Erythroblast (primary cell): Measurements from ENCODE around the gene SRRM2.
"Not testable (repeated sequence)": the region's sequence is repeated elsewhere in the genome, so short reads cannot be mapped to it uniquely, and the experiment has no call there.

Experiments
- DNase-seq, 2 experiments: peaks; one replicate each; lab custom pipeline; 2025; lab: John Stamatoyannopoulos, UW
- GATA1 ChIP-seq: IDR thresholded peaks from 2 replicates; pipeline ENCODE4 v1.6.1; 2011; ENCODE audit warnings: low read depth, mild to moderate bottlenecking, control low read depth, low read length, moderate library complexity
- POLR2A ChIP-seq: IDR thresholded peaks from 2 replicates; pipeline ENCODE4 v1.6.1; 2011; ENCODE audit warnings: mild to moderate bottlenecking, low read length

SRRM2 gene

DNA sequence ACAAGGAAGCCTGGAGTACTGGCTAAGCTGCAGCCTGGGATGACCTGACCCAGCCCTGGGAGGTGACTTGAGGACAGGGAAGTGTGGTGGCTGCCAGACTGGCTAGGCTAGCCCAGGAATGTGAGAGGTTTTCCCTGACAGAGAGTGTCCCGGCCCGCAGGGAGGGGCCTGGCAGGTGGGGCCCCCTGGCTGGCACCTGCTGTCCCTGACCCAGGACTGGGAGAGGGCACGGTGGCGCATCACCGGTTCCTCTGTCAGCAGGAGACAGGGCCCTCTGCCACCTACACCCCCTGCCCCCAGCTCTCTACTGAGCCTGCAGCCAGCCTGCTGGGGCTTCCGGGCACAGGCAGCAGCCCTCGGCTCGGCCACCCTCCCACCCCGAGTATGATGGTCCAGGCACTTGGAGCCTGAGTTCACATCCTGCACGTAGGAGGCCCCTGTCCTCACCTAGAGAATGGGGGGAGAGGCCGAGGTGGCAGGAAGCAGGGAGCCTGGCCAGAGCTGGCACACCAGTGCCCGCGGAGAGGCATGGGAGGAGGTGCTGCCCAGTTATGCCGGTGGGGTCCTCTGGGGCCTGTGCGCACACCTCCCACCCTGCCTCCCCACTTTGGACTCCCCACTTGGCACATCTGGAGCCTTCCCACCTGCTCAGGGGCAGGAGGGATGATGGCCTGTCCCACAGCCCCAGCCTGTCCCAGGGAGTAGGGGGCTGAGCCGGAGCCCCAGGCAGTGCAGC is 32.9 kb upstream of the SRRM2 start:
- no peak for DNase-seq
- TF ChIP-seq GATA1 = no peak
- TF ChIP-seq POLR2A = no peak

DNA sequence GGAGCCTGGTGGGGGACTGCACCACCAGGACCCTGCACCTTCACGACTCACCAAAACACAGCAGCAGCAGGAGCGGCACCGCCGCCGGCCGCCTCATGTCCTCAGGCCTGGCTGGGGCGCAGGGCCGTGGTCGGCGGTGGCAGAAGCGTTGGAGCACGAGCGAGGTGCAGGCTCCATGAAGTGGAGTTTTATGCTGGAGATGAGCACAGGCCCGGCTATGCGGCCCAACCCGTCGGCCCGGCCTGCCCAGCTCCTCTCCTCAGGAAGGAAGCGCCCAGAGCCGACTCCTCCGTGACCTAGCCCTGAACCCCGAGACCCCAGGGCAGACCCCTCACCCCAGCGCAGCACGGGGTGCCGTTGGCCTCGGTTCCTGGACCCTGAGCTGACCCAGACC is 32.4 kb upstream of the SRRM2 start, which contains the start of gene PRSS27:
TSS of gene PRSS27 (minus strand) at position 161 of the 394 bp plus-strand sequence. CDS start at position 97, 64 bp downstream.
- no peak for DNase-seq
- no peak for TF ChIP-seq POLR2A
- TF ChIP-seq GATA1 = no peak

GRCh38 chr16:2720719-2721633 is 31.5 kb upstream of the SRRM2 start:
- no peak for TF ChIP-seq GATA1
- TF ChIP-seq POLR2A = no peak
- peak; percentile 88 to 89 for DNase-seq

GRCh38 chr16:2721634-2722173 is 30.7 kb upstream of the SRRM2 start:
- DNase-seq = not testable (repeated sequence)

DNA sequence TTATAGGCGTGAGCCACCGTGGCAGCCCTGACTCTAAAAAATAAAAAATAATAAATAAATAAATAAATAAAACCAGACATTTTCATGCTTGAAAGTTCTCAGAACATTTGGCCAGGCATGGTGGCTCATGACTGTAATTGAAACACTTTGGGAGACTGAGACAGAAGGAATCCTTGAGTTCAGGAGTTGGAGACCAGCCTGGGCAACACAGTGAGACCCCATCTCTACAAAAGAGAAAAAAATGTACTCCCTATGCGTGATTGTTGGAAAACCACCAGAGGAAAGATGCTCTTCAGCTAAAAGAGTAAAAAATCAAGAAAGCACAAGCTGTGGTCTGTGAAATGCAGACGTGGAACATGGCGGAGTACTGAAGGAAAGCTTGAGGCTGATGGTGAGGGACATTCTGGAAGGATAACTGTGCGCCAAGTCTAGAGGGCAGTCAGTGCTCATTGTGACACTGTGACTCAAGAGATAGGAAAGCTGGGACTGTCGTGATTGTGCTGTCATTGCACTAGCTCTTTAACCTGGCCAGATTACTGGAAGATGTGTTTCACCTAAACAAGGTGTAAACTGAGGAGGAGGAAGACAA is 28.3 kb upstream of the SRRM2 start:
- no peak for DNase-seq
- no peak for TF ChIP-seq GATA1
- no peak for TF ChIP-seq POLR2A

- no peak for TF ChIP-seq POLR2A
- TF ChIP-seq GATA1 = no peak
- DNase-seq = no peak
These were observed 27.6 kb upstream of the SRRM2 start for GRCh38 chr16:2724816-2725348.

DNA sequence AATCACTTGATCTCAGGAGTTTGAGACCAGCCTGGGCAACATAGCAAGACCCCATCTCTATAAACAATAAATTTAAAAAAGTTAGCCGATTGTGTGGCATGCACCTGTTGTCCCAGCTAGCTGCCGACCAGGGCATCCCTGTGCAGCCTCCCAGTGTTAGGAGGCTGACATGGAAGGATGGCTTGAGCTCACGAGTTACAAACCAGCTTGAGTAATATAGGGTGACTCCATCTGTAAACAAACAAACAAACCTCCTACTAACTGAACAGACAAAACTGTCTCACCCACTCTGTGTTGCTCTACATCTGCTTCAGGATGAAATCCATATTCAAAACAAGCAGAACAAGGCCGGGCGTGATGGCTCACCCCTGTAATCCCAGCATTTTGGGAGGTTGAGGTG is 25.5 kb upstream of the SRRM2 start:
- TF ChIP-seq GATA1 (no peak), POLR2A (no peak)
- no peak for DNase-seq

GRCh38 chr16:2728034-2728433 is 24.4 kb upstream of the SRRM2 start:
- no peak for DNase-seq
- TF ChIP-seq POLR2A (no peak), GATA1 (no peak)

- DNase-seq = no peak
- TF ChIP-seq GATA1 = no peak
- TF ChIP-seq POLR2A = no peak
These were observed 17.5 kb upstream of the SRRM2 start for GRCh38 chr16:2734844-2735515.

DNA sequence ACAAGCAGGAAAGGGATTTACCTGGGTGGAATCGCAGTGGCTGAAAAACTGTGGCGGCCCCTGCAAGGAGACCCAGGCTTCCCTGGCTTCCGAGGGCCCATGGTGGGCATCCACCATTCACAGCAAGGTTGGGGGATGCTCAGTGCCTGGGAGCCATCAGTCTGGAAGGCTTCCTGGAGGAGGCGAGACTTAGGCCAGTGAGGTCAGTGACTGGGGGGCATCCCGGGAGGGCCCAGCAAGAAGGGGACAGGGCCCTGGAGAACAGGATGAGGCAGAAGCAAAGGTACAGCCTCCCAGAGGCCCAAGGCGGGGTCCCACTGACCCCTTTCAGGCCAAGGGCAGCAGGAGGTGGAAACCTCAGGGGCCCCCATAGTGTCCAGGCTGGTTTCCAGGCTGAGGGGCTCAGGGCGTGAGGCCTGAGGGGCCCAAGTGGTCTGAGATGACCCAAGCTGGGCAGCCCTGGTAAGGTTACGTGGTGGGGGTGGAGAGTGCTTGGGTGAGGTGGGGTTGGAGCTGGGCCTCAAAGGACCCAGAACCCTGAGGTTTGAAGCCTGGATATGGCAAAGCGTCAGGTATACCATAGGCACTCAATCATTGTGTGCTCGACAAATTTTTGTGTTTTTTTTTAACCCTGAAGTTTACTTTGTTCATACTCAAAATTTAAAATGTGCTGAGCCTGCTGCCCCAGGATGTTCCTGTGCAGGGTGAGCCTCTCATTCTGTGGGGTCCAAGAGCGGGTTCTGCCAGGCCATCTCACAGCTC is 15.8 kb upstream of the SRRM2 start:
- TF ChIP-seq GATA1 (no peak), POLR2A (no peak)
- DNase-seq = no peak

DNA sequence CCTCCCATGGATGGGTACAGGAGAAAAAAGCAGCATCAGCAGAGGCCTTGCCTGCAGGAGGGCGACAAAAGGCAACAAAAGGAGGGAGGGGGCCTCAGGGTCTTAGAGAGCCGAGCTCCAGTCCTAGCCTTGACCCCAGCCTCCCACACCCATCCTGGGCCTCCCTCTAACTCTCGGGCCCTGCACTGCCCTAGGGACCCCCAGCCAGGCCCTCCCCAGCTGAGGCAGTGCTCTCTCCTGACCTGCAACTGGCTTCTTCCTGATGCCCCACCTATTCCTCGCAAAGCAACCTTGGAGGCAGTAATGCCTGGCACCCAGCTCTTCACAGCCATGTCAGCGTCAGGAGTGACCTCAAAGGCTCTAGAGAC is 15.2 kb upstream of the SRRM2 start:
- TF ChIP-seq POLR2A (no peak), GATA1 (no peak)
- DNase-seq = no peak

DNA sequence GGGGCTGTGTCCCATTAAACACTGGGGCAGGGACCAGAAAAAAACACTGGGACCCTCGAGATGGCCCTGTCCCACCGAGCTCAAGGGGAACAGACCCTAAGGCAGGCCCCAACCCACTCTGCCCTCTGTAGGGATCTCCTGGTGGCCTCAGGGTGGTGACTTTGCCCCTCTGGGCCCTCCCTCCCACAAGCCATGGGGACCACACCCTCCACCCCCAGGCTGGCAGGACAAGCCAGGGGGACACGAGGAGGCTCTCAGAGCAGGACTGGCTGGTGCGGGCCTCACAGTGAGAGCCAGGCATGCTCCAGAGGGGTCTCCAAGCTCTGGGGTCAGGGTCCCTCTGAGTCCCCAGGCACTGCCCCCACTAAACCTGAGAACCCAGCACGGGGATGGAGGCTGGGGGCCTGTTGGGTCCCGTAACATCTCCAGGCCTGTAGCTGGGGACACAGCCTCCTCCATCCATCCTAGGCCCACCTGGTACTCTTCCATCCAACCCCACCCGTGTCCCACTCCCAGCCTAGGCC is 14.5 kb upstream of the SRRM2 start:
- no peak for DNase-seq
- no peak for TF ChIP-seq GATA1
- no peak for TF ChIP-seq POLR2A

GRCh38 chr16:2738615-2739014 is 13.8 kb upstream of the SRRM2 start:
- no peak for DNase-seq
- TF ChIP-seq POLR2A (no peak), GATA1 (no peak)
